HG03064 (cell line): ENCODE results near the gene GTPBP3.
"Not testable (repeated sequence)": the region's sequence is repeated elsewhere in the genome, so short reads cannot be mapped to it uniquely, and the experiment has no call there.

ENCODE experiments used
- ATAC-seq: cut with Tn5 transposase; IDR thresholded peaks from one replicate; pipeline ENCODE4 v1.9.1; 2021; ENCODE audit warnings: low read depth; ENCODE audit not compliant: unreplicated experiment

The GTPBP3 gene

DNA sequence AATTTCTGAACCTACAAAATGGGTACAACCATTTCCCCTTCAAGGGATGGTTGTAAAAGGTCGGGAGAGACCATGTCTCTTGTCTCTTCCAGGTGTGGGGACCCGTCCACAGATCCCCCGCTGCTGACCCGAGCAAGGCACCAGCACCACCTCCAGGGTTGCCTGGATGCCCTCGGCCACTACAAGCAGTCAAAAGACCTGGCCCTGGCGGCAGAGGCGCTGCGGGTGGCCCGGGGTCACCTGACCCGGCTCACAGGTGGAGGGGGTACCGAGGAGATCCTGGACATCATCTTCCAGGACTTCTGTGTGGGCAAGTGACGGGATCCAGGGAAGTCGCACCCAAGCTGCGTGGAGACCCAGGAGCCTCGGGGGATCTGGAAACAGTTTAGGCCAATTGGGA, 4.0 kb downstream of the GTPBP3 start:
- ATAC-seq, result no peak

DNA sequence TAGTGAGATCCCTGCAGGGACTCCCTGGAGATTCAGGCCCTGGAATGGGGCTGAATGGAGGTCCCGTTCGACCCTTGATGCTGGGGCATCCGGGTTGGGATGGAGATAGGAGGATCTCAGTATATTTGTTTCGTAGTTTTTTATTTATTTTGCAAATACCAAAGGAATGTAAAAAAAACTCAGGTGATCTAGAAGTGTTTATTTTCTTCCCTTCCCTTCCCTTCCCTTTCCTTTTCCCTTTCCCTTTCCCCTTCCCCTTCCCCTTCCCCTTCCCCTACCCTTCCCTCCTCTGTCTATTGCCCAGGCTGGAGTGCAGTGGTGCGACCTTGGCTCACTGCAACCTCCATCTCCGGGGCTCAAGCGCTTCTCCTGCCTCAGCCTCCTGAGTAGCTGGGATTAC, 4.5 kb downstream of the GTPBP3 start:
- no peak for ATAC-seq

DNA sequence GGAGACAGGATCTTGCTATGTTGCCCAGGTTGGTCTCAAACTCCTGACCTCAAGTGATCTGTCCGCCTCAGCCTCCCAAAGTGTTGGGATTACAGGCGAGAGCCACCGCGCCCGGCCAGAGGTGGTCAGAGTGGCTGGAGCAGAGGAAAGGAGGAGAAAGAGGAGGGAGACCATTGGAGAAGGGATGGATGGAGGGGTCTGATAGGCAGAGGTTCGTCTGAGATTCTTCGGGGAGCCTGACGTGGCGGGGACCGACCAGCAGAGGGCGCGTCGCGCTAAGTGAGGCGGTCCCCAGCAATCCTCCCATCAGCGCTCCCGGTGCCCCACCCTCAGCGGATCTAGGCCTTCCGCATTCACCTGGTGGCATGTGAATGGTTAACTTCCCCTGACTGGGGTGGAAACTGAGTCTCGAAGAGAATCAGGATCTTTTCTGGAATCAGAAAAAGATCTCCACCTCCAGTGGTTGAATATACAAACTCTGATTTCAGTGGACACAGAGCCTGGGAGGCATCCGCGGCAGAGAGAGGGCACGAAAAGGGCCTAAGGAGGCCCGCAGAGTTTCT, 8.8 kb downstream of the GTPBP3 start:
- no peak for ATAC-seq

DNA sequence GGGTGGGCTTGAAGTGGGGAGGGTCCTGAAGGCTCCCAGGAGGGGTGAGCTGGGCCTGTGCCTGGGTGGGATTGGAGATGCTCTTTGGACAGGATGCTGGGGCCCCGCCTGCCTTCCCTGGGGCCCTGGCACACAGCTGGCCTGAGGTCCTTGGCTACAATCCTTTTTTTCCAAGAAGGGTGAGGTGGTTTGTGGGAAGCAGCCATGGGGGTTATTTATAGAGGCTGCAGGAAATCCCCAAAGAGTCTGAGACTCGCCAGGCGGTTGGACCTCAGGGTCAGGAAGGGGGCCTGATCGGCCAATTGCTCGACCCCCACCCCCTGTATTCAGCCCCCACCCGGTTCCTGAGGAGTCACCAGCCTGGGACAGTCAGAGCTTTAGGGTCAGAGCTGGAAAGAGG, 10.0 kb downstream of the GTPBP3 start:
- ATAC-seq, result no peak

DNA sequence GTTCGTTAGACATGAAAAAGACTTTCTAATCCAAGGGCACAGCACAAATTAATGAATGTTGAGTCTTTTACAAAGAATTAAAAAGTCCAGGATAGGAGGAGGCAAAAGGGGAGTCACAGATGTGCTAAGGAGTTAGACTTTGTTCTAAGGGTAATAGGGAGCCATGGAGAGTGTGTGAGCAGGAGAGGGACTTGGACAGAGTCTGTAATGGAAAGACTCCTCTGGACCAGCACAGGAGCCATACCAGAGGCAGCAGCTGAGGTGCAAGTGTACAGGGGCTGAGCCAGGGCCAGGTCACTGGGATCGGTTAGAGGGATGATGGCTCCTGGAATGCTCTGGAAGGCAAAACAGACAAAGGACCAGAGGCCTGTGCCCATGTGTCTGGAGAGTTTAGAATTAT, 10.5 kb downstream of the GTPBP3 start:
- no peak for ATAC-seq

DNA sequence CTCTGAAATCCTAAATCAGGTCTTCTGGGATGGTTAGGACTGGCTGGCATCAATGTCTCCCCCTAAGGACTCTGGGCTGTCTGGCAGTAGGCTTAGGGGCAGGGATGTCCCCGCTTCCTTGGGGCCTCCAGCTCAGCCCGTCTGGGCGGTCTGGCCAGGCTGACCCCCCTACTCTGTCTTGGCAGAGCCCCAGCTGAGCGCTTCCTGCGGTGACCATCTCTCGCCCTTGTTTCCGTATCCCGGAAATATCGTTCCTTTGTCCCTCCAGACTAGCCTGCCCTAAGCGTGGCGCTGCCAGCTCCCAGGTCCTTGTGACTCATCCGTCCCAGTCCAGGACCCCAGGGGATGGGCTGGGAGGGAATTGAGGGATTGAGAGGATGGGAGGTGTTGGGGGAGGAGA, 11.3 kb downstream of the GTPBP3 start:
- no peak for ATAC-seq

DNA sequence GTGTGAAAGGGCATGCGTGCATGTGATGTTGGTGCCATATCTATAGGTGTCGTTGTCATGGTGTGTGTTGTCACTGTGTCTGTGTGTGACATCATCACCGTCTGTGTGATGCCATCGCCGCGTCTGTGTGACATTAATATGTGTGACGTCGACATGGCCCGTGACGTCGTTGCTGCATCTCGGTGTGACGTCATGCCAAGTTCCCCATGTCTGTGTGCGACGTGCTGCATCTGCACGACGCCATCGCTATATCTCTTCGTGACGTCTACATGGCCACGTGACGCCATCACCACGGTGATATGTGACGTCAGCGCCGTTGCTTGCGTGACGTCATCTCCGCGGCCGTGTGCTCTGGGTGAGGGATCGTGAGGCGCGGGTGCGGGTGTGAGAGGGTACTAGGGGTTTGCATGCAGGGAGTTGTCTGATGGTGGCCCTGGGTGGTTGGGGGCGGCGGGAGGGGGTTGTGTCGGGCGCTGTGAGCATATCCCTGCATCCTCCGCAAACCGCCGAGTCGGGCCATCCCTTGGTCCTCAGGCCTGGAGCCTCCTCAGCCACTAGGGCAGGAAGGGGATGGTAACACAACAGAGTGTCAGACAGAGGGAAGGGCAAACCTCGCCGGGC, 14.6 kb downstream of the GTPBP3 start:
- ATAC-seq, result no peak

DNA sequence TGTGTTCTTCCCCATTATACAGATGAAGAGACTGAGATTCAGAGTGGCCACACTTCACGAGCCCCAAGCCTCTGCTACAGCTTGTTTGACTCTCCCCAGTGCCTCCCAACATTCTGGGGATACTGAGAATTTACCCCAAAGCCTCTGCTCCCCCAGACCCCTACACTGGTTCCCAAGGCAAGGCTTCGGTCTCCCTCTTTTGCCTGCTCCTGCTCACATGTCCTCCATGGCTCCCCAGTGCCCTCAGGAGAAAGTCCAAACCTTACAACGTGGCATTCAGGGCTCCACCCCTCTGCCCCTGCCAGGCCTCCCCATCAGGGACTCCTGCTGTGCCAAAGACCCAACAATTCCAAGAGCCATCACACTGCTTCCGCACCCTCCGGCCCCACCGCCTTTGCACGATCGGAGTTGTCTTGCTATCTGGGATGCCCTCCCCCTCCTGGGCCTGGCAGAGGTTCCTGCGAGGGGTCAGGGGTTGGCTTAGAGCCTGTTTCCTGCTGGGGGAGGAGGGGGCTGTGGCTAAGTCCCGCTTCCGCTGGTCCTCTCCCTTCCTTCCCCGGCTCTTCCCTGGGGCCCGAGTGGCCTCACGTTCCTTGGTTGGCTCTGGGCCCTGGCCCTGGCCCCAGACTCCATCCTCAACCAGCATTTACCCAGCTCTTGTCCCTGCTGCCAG, 15.4 kb downstream of the GTPBP3 start:
- ATAC-seq, result no peak

DNA sequence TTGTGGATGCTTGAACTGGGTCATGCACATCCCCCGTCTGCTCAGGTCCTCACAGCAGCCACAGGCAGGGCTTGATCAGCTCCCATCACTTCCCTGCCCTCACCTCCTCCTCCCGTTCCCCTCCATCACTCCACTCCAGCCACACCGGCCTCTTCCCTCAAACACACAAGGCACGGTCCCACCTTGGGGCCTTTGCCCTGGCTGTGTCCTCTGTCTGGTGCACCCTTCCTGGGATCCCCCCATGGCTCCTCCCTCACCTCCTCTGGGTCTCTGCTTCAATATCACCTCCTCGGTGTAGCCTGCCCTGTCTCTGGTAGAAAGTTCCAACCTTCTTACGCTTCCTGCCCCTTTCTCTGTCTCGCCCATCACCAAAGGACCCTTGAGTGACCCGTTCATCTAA, 16.0 kb downstream of the GTPBP3 start:
- no peak for ATAC-seq

DNA sequence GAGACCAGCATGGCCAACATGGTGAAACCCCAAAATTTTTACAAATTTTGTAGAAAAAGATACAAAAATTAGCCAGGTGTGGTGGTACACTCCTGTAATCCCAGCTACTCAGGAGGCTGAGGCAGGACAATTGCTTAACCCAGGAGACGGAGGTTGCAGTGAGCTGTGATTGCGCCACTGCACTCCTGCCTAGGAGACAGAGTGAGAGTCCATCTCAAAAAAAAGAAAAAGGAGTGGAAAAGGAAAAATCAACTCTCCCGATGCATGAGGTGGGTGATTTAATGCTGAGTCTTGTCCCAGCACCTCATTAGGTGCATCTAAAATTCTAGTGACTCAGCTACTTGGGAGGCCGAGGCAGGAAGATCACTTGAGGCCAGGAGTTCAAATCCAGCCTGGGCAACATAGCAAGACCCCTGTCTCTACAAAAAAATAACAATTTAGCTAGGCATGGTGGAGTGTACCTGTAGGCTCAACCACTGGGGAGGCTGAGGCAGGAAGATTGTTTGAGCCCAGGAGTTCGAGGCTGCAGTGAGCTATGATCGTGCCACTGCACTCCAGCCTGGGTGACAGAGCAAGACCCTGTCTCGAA, 19.8 kb downstream of the GTPBP3 start:
- no peak for ATAC-seq

DNA sequence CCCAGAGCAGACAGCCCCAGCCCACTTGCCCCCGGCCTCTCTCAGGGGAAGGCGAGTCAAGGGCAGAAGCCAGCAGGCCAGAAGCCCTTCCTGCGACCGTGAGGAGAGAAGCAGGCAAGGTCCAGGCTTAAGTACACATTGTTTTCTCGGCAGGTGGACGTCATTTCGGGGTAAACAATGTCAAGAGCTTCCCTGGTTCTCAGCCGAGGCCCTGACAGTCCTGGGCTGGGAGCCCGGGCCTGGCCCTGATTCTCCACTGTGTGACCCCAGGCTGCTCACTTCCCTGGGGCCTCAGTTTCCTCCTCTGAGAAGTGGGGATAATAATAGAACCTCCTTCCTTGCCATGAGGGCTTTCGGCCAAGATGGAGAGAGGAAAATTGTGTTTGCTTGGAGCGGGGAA, 20.4 kb downstream of the GTPBP3 start:
- no peak for ATAC-seq

DNA sequence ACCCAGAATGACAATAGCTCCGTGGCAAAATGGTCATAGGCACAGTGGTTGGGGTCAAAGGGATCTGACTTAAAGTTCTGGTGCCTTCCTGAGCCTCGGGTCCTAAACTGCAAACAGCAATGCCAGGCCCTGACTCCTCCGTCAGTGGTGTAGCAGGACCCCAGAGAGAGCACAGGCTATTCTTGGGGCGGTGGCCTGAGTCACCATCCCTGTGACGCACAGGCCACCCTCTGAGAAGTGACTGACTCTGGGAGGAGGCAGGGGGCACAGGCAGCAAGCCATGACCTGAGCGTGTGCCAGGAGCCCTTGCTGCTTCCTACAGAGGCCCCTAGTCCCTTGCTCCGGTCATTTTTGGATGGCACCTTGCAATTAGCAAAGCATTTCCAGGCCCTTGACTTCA, 21.0 kb downstream of the GTPBP3 start:
- ATAC-seq, result no peak

DNA sequence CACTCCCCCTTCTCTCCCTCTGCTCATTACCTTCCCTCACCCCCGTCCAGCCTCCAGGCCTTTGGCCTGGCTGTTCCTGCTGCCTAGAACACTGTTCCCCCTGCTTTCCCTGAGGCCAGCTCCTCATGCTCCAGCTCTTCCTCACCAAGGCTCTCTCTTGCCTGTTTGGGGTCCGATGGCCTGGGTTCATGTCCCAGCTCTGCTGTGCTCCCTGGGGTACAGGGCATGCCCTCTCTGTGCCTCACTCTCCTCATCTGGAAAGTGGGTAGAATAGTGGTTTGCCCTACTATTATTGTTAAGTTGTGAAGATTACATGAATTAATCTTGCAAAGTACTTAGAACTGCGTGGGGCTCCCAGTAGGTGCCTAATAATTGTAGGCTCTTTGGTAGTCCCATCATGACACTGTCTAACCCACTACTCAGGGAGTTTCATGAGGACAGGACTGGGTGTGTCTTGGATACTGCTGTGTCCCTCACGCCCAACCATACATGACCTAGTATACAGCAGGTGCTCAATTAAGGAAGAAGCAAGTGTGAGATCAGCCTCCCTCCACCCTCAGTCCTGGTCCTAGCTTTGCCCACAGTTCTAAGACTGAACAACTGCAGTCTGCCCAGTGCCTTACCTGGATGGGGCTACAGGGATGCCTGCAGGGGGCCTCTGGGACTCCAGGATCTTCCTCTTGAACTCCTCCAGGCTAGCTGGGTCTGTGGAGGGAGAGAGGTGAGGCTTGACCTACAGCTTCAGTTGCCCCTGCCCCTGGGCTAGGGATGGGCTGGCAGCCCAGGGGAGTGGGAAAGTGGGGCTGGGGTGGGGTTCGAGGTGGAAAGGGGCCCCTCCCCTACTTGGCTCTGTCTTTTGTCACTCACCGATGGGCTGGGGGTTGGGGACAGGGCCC, 22.8 kb downstream of the GTPBP3 start:
- ATAC-seq, result no peak

DNA sequence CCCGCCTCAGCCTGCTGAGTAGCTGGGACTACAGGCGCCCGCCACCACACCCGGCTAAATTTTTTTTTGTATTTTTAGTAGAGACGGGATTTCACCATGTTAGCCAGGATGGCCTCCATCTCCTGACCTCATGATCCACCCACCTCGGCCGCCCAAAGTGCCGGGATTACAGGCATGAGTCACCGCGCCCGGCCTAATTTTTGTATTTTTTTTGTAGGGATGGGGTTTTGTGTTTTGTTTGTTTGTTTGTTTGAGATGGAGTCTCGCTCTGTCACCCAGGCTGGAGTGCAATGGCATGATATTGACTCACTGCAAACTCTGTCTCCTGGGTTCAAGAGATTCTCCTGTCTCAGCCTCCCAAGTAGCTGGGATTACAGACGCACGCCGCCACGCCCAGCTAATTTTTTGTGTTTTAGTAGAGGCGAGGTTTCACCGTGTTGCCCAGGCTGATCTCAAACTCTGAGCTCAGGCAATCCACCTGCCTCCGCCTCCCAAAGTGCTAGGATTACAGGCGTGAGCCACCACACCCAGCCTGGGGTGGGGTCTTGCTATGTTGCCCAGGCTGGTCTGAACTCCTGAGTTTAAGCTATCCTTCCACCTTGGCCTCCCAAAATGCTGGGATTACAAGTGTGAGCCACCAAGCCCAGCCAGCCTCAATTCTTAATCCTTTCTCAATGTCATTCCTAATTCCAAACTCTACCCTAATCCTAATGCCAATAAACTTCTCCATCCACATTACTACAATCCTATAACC, 26.7 kb downstream of the GTPBP3 start:
- ATAC-seq, result not testable (repeated sequence)

DNA sequence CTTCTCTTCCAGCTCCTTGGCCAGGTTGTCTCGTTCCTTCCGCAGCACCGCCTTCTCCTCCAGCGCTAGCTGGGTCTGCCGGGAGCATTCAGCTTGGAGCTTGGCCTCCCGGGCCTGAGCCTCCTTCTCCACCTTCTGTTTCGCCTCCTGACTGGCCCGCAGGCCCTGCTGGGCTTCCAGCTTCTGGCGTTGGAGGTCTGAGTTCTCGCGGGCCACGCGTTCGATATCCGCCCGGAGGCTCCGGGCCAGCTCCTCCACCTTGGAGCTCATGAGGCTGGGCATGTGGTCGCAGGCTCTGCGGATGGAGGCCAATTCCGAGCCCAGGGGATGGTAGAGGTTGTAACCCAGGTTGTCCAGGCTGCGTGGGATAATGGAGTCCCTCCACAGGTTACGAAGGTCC, 28.0 kb downstream of the GTPBP3 start:
- no peak for ATAC-seq

DNA sequence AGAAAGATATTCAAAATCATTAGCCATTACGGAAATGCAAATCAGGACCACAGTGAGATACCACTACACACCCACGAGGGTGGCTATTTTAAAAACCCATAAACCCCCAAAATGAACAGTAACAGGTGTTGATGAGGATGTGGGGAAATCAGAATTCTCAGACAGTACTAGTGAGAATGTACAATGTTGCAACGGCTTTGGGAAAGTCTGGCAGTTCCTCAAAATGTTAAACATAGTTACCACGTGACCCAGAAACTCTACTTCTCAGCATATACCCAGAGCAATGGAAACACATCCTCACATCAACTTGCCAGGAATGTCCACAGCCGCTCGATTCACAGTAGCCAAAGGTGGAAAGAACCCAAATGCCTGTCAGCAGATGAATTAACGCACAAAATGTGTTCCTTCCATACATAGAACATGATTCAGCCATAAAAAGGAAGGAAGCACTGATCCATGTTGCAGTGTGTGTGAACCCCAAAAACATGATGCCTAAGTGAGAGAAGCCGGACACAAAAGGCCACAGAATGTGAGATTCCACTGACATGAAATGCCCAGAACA, 32.8 kb downstream of the GTPBP3 start:
- ATAC-seq, result no peak

DNA sequence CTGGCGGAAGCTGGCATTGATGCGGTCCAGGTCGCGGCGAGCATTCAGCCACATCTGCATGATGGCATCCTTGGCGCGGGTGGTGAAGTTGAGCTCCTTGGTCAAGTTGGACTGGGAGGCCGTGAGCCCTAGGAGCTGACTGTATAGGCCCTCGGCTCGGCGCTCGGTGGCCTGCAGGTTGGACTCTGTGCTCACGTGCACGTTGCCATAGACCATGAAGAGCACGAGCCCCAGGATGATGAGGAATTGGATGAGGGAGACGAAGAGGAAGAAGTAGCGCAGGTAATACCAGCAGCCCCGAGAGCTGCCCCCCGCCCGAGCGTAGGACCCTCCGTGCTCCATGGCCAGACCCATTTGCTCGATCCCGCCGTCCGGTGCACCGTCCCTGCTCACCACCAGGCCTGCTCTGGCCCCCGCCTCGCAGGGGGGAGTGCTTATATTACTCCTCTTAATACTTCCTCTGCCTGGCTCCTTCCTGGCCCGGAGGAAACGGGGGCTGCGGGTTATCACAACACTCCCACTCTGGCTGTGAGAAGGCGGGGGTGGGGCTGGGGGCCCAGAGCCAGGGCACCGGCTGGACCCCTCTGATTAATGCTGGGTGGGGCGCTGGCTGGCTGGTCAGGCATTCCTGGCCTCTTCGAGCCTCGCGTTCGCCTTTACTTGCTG, 39.7 kb downstream of the GTPBP3 start, which contains the start of gene PLVAP:
PLVAP (minus strand) TSS at position 408 of the 666 bp plus-strand sequence; CDS start at position 354, 54 bp downstream.
- ATAC-seq, result no peak

DNA sequence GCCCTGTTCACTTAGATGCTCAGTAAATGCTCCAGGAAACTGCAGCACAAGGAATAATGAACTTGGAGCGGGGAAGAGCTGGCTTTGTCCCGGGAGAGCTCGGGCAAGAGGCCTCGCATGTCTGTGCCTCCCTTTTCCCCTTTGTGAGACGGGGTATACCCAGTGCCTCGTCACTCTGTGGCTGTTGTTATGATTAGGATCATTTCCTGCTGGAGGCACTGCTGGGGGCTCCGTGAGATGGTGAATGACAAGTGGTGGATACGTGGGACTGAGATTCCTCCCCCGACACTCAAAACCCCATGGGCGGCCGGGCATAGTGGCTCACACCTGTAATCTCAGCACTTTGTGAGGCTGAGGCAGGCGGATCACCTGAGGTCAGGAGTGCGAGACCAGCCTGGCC, 40.9 kb downstream of the GTPBP3 start:
- no peak for ATAC-seq

DNA sequence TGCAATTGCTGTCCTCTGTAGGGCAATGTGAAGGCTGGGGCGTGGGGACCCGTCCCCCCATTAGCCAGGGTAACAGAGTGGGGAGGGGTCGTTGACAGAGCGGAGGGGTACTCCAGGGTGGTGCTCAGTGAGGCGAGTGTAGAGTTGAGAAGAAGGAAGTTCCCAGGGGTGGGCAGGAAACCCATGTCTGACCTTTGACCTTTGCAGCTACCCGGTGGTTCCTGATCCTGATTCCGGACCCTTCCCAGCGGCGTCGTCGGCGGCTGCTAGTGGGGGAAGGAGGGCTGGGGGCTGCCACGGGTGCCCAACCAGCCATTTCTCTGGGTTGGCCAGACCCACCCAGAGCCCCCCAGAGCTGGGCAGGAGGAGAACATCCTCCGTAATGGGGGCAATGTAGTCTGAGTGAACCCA, 41.9 kb downstream of the GTPBP3 start:
- ATAC-seq, result no peak
